Measurements from ENCODE around the gene CST6. TPM values are rescaled to one million over a fixed set of nuclear protein-coding genes. Genes with fewer than 3 reads are reported as not detected.

The CST6 gene
- total and polyA plus RNA-seq, 4 donors, result not detected

DNA sequence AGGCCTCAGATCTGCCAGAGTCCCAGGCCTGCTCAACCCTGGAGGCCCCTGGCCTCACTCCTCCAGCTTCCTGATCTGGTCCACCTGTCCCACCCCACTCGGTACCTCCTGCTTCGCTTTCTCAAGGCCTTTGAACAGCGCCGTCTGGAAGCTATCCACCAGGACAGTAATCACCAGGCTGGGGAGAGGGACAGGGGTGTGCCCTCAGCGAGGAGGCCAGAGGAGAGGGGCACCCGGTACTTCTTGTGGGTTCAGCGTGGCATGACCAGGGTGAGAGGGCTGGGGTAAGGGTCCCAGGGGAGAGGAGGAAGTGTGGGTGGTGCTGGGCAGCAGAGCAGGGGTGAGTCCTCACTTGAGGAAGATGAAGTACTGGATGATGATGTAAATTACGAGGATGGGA lies 8.4 kb downstream of the CST6 start:
- Histone ChIP-seq H3K9ac (ENCODE audit: low read depth in 1 of 2, low read length in 2 of 2) (no peak overlapping the region), H3K4me3 (ENCODE audit: low read depth in 1 of 3, low read length in 3 of 3) (no peak overlapping the region), H3K36me3 (ENCODE audit: control insufficient read depth in 4 of 4, insufficient read depth in 3 of 4, low read depth in 1 of 4, low read length in 3 of 4) (no peaks in the 10 kb centered on the region), H3K4me1 (ENCODE audit: control insufficient read depth in 4 of 4, insufficient read depth in 4 of 4, low read length in 3 of 4) (peaks cover 0 to 7% (median 3%) of the 10 kb centered on the region in 4 donors), H3K27me3 (ENCODE audit: control insufficient read depth in 4 of 4, insufficient read depth in 4 of 4, low read length in 3 of 4) (no peaks in the 10 kb centered on the region), H3K9me3 (ENCODE audit: control insufficient read depth in 4 of 4, low read length in 3 of 4) (no peaks in the 10 kb centered on the region), H3K27ac (ENCODE audit: low read depth in 1 of 2, low read length in 2 of 2) (no peak overlapping the region)
- WGBS, result 79% methylated on average over 8 of the region's 8 CpGs
- TF ChIP-seq HNF4G (IDR thresholded peaks at IDR 0.05), result no peak
- no peak for TF ChIP-seq TAF1 (conservative IDR thresholded peaks at IDR 0.05)
- TF ChIP-seq, protein P1, sequence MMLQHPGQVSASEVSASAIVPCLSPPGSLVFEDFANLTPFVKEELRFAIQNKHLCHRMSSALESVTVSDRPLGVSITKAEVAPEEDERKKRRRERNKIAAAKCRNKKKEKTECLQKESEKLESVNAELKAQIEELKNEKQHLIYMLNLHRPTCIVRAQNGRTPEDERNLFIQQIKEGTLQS (IDR thresholded peaks at IDR 0.05), result no peak
- no peak for TF ChIP-seq RAD21 (IDR thresholded peaks at IDR 0.05)
- TF ChIP-seq, protein P2, sequence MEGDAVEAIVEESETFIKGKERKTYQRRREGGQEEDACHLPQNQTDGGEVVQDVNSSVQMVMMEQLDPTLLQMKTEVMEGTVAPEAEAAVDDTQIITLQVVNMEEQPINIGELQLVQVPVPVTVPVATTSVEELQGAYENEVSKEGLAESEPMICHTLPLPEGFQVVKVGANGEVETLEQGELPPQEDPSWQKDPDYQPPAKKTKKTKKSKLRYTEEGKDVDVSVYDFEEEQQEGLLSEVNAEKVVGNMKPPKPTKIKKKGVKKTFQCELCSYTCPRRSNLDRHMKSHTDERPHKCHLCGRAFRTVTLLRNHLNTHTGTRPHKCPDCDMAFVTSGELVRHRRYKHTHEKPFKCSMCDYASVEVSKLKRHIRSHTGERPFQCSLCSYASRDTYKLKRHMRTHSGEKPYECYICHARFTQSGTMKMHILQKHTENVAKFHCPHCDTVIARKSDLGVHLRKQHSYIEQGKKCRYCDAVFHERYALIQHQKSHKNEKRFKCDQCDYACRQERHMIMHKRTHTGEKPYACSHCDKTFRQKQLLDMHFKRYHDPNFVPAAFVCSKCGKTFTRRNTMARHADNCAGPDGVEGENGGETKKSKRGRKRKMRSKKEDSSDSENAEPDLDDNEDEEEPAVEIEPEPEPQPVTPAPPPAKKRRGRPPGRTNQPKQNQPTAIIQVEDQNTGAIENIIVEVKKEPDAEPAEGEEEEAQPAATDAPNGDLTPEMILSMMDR (IDR thresholded peaks at IDR 0.05; ENCODE audit: low read depth, low read length, missing input control), result no peak
- TF ChIP-seq GABPA (IDR thresholded peaks at IDR 0.05 in 1 of 2, conservative IDR thresholded peaks at IDR 0.05 in 1 of 2), result no peak
- no peak for TF ChIP-seq SP1 (IDR thresholded peaks at IDR 0.05)
- TF ChIP-seq RXRA (IDR thresholded peaks at IDR 0.05), result no peak
- no peak for TF ChIP-seq FOXA2 (IDR thresholded peaks at IDR 0.05)
- no peak for TF ChIP-seq FOXA1 (IDR thresholded peaks at IDR 0.05)
- TF ChIP-seq, protein P3, sequence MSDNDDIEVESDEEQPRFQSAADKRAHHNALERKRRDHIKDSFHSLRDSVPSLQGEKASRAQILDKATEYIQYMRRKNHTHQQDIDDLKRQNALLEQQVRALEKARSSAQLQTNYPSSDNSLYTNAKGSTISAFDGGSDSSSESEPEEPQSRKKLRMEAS (IDR thresholded peaks at IDR 0.05), result no peak
- no peak for TF ChIP-seq JUND (IDR thresholded peaks at IDR 0.05)
- no peak for TF ChIP-seq YY1 (IDR thresholded peaks at IDR 0.05)
- TF ChIP-seq NR2F2 (IDR thresholded peaks at IDR 0.05), result no peak
- TF ChIP-seq, protein P4, sequence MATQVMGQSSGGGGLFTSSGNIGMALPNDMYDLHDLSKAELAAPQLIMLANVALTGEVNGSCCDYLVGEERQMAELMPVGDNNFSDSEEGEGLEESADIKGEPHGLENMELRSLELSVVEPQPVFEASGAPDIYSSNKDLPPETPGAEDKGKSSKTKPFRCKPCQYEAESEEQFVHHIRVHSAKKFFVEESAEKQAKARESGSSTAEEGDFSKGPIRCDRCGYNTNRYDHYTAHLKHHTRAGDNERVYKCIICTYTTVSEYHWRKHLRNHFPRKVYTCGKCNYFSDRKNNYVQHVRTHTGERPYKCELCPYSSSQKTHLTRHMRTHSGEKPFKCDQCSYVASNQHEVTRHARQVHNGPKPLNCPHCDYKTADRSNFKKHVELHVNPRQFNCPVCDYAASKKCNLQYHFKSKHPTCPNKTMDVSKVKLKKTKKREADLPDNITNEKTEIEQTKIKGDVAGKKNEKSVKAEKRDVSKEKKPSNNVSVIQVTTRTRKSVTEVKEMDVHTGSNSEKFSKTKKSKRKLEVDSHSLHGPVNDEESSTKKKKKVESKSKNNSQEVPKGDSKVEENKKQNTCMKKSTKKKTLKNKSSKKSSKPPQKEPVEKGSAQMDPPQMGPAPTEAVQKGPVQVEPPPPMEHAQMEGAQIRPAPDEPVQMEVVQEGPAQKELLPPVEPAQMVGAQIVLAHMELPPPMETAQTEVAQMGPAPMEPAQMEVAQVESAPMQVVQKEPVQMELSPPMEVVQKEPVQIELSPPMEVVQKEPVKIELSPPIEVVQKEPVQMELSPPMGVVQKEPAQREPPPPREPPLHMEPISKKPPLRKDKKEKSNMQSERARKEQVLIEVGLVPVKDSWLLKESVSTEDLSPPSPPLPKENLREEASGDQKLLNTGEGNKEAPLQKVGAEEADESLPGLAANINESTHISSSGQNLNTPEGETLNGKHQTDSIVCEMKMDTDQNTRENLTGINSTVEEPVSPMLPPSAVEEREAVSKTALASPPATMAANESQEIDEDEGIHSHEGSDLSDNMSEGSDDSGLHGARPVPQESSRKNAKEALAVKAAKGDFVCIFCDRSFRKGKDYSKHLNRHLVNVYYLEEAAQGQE (IDR thresholded peaks at IDR 0.05), result no peak
- TF ChIP-seq EGR1 (IDR thresholded peaks at IDR 0.05; ENCODE audit: low read depth in 2 of 2), result no peak
- no peak for TF ChIP-seq HNF4A (conservative IDR thresholded peaks at IDR 0.05)
- TF ChIP-seq, protein P5, sequence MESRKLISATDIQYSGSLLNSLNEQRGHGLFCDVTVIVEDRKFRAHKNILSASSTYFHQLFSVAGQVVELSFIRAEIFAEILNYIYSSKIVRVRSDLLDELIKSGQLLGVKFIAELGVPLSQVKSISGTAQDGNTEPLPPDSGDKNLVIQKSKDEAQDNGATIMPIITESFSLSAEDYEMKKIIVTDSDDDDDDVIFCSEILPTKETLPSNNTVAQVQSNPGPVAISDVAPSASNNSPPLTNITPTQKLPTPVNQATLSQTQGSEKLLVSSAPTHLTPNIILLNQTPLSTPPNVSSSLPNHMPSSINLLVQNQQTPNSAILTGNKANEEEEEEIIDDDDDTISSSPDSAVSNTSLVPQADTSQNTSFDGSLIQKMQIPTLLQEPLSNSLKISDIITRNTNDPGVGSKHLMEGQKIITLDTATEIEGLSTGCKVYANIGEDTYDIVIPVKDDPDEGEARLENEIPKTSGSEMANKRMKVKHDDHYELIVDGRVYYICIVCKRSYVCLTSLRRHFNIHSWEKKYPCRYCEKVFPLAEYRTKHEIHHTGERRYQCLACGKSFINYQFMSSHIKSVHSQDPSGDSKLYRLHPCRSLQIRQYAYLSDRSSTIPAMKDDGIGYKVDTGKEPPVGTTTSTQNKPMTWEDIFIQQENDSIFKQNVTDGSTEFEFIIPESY (IDR thresholded peaks at IDR 0.05), result no peak
- no peak for DNase-seq (ENCODE audit: low spot score)

Data from liver (tissue), 9 donors.